Measurements from ENCODE around the gene TRIO. TPM values are rescaled to one million over a fixed set of nuclear protein-coding genes. Genes with fewer than 3 reads are reported as not detected.

Gene TRIO
- total RNA-seq, 4 donors from 2014 or later = 112 to 155 (median 145) TPM

DNA sequence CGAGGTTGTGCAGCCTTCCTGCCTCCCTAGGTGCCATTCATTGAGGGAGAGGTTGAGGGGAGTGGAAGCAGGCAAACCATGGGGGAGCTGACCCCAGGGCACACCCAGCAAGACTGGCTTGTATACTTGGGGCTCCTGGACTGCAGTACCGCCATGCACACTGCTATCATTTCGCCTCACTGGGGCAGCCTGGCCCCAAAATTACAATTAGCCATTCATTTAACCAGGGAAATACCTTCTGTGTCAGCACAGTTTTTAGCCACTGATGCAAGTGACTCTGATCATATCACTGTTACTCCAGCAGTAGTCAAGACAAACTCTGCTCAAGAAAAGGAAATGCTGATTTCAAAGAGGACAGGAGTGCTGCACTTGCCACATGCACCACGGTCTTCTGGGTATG is 109.7 kb downstream of the TRIO start:
- Histone ChIP-seq H3K4me3 (no peak overlapping the region), H3K27me3 (no peaks in the 10 kb centered on the region), H3K27ac (replicated peaks in 1 of 4) (peak overlapping the region in 1 of 4 donors; percentile 72), H3K4me1 (peaks cover 65 to 94% (median 91%) of the 10 kb centered on the region in 4 donors), H3K9me3 (no peaks in the 10 kb centered on the region), H3K36me3 (no peaks in the 10 kb centered on the region)
- TF ChIP-seq CTCF (IDR thresholded peaks at IDR 0.05) = no peak
- TF ChIP-seq POLR2AphosphoS5 (IDR thresholded peaks at IDR 0.05) = no peak
- no peak for TF ChIP-seq POLR2A (IDR thresholded peaks at IDR 0.05; ENCODE audit: low read depth)
- TF ChIP-seq EP300 (IDR thresholded peaks at IDR 0.05) = no peak
- intact Hi-C loops (cut with DNase I) = no loop called here
- 74% methylated on average over 4 of the region's 4 CpGs for WGBS
- no peak for DNase-seq (ENCODE audit: extremely low spot score)

DNA sequence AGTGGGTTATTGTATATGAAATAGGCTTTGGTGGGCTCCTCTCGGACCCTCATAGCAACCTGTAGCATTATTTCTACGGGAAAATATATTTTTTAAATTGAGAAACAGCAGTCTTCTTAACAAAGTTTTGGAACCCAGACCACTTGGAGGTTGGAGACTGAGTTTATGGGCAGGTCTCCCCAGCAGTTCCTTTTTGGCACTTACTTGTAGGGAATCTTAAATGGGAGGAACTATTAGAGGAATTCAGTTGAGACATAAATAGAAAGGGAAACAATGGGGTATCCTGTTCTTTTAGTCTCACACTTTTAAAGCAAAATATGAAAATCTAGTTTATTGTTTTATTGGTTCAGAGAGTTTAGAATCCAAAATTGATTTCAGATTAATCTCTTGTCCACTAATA is 111.5 kb downstream of the TRIO start:
- Histone ChIP-seq H3K9me3 (no peaks in the 10 kb centered on the region), H3K27me3 (no peaks in the 10 kb centered on the region), H3K27ac (replicated peaks in 1 of 4) (peak overlapping the region in 3 of 4 donors; percentile 1 to 28 (median 17)), H3K36me3 (no peaks in the 10 kb centered on the region), H3K4me1 (peaks cover 78 to 98% (median 97%) of the 10 kb centered on the region in 4 donors), H3K4me3 (no peak overlapping the region)
- 86% methylated on average over 2 of the region's 2 CpGs for WGBS
- intact Hi-C loops (cut with DNase I) = no loop called here
- TF ChIP-seq POLR2AphosphoS5 (IDR thresholded peaks at IDR 0.05) (no peak), CTCF (IDR thresholded peaks at IDR 0.05) (no peak), POLR2A (IDR thresholded peaks at IDR 0.05; ENCODE audit: low read depth) (no peak), EP300 (IDR thresholded peaks at IDR 0.05) (no peak)
- DNase-seq (ENCODE audit: extremely low spot score) = no peak

- Histone ChIP-seq H3K27ac (replicated peaks in 1 of 4) (peak overlapping the region in 2 of 4 donors; percentile 29 to 40), H3K27me3 (no peaks in the 10 kb centered on the region), H3K4me1 (peaks cover 66 to 98% (median 96%) of the 10 kb centered on the region in 4 donors), H3K4me3 (no peak overlapping the region), H3K9me3 (no peaks in the 10 kb centered on the region), H3K36me3 (no peaks in the 10 kb centered on the region)
- TF ChIP-seq POLR2A (IDR thresholded peaks at IDR 0.05; ENCODE audit: low read depth) (no peak), CTCF (IDR thresholded peaks at IDR 0.05) (no peak), EP300 (IDR thresholded peaks at IDR 0.05) (no peak), POLR2AphosphoS5 (IDR thresholded peaks at IDR 0.05) (no peak)
- intact Hi-C loops (cut with DNase I) = no loop called here
- DNase-seq (ENCODE audit: extremely low spot score) = no peak
- WGBS = 87% methylated on average over 5 of the region's 5 CpGs
Observed at GRCh38 chr5:14256026-14256690, 113.0 kb downstream of the TRIO start.

- Histone ChIP-seq H3K27ac (replicated peaks in 1 of 4) (peak overlapping the region in 3 of 4 donors; percentile 9 to 40 (median 17)), H3K4me3 (no peak overlapping the region), H3K27me3 (no peaks in the 10 kb centered on the region), H3K9me3 (no peaks in the 10 kb centered on the region), H3K36me3 (no peaks in the 10 kb centered on the region), H3K4me1 (peaks cover 63 to 98% (median 94%) of the 10 kb centered on the region in 4 donors)
- no peak for TF ChIP-seq EP300 (IDR thresholded peaks at IDR 0.05)
- no peak for TF ChIP-seq CTCF (IDR thresholded peaks at IDR 0.05)
- TF ChIP-seq POLR2AphosphoS5 (IDR thresholded peaks at IDR 0.05) = no peak
- WGBS = 82% methylated on average over 10 of the region's 11 CpGs
- DNase-seq (ENCODE audit: extremely low spot score) = no peak
- intact Hi-C loops (cut with DNase I) = no loop called here
Observed at GRCh38 chr5:14256756-14257393, 113.7 kb downstream of the TRIO start.
